ENCODE data around the gene ITGB3.
A peak's percentile ranks its signal among the peaks of the same experiment; 100 is the strongest.
"Not testable (repeated sequence)": the region's sequence is repeated elsewhere in the genome, so short reads cannot be mapped to it uniquely, and the experiment has no call there.

Gene ITGB3

GRCh38 chr17:47223460-47223859 is 30.2 kb upstream of the ITGB3 start:
- DNase-seq = no peak

- DNase-seq = not testable (repeated sequence)
These were observed 29.6 kb upstream of the ITGB3 start for GRCh38 chr17:47224077-47224476.

- no peak for DNase-seq
These were observed 28.7 kb upstream of the ITGB3 start for GRCh38 chr17:47224966-47225365.

- DNase-seq = peak; percentile 53
These were observed 28.2 kb upstream of the ITGB3 start for GRCh38 chr17:47225436-47225858.

- no peak for DNase-seq
These were observed 27.5 kb upstream of the ITGB3 start for GRCh38 chr17:47225911-47226688.

- no peak for DNase-seq
These were observed 25.8 kb upstream of the ITGB3 start for GRCh38 chr17:47227862-47228261.

- DNase-seq = peak; percentile 84
These were observed 23.8 kb upstream of the ITGB3 start for GRCh38 chr17:47229535-47230443.

- DNase-seq = no peak
These were observed 22.8 kb upstream of the ITGB3 start for GRCh38 chr17:47230864-47231263.

GRCh38 chr17:47231334-47231733 is 22.3 kb upstream of the ITGB3 start:
- no peak for DNase-seq

GRCh38 chr17:47231866-47232265 is 21.8 kb upstream of the ITGB3 start:
- DNase-seq = no peak

GRCh38 chr17:47232465-47232864 is 21.2 kb upstream of the ITGB3 start:
- DNase-seq = no peak

- DNase-seq = no peak
These were observed 18.1 kb upstream of the ITGB3 start for GRCh38 chr17:47235506-47235905.

- no peak for DNase-seq
These were observed 17.7 kb upstream of the ITGB3 start for GRCh38 chr17:47235923-47236322.

GRCh38 chr17:47237841-47238240 is 15.8 kb upstream of the ITGB3 start:
- DNase-seq = no peak

- no peak for DNase-seq
These were observed 15.2 kb upstream of the ITGB3 start for GRCh38 chr17:47238321-47239010.

- DNase-seq = no peak
These were observed 14.0 kb upstream of the ITGB3 start for GRCh38 chr17:47239619-47239966.

GRCh38 chr17:47239967-47240651 is 13.5 kb upstream of the ITGB3 start:
- peak; percentile 86 for DNase-seq

GRCh38 chr17:47240806-47241205 is 12.8 kb upstream of the ITGB3 start:
- no peak for DNase-seq

GRCh38 chr17:47242648-47243047 is 11.0 kb upstream of the ITGB3 start:
- DNase-seq = no peak

- DNase-seq = no peak
These were observed 9.7 kb upstream of the ITGB3 start for GRCh38 chr17:47243737-47244598.

- no peak for DNase-seq
These were observed 8.9 kb upstream of the ITGB3 start for GRCh38 chr17:47244697-47245096.

- no peak for DNase-seq
These were observed 7.5 kb upstream of the ITGB3 start for GRCh38 chr17:47246120-47246519.

All from 8988T (cell line).